ENCODE measurements around the gene LFNG.

GRCh38 chr7:2478399-2478785 lies 41.2 kb upstream of the LFNG start:
- TF ChIP-seq REST (IDR thresholded peaks at IDR 0.05; ENCODE audit: insufficient read depth in 1 of 2, low read depth in 2 of 2, low read length in 2 of 2) (no peak), POLR2AphosphoS5 (IDR thresholded peaks at IDR 0.05; ENCODE audit: low read depth, low read length) (no peak)
